ENCODE results near the gene GRAMD4. TPM values are rescaled to one million over a fixed set of nuclear protein-coding genes. Genes with fewer than 3 reads are reported as not detected.

The GRAMD4 gene
- total RNA-seq, 2 donors from 2014 or later = 38.0 to 43.3 TPM

GRCh38 chr22:46605117-46605516 is 15.1 kb upstream of the GRAMD4 start:
- Histone ChIP-seq H3K9me3 (ENCODE audit: control insufficient read depth, low read length) (no peaks in the 10 kb centered on the region), H3K4me1 (ENCODE audit: control insufficient read depth, insufficient read depth, low read length) (no peaks in the 10 kb centered on the region), H3K27ac (ENCODE audit: low read depth, low read length) (no peak overlapping the region), H3K4me3 (ENCODE audit: low read length) (no peak overlapping the region), H3K9ac (ENCODE audit: extremely low read depth, low read length, poor library complexity, severe bottlenecking) (no peak overlapping the region), H3K27me3 (ENCODE audit: control insufficient read depth, insufficient read depth, low read length, poor library complexity, severe bottlenecking) (no peaks in the 10 kb centered on the region), H3K36me3 (ENCODE audit: control insufficient read depth, insufficient read depth, low read length) (no peaks in the 10 kb centered on the region)
- Mint-ChIP-seq H3K27me3 (ENCODE audit: insufficient read depth) (no peaks in the 10 kb centered on the region), H3K27ac (no peak overlapping the region), H3K9me3 (peaks cover 5% of the 10 kb centered on the region), H3K4me1 (peaks cover 11% of the 10 kb centered on the region), H3K36me3 (ENCODE audit: low read depth) (peaks cover 3% of the 10 kb centered on the region), H3K4me3 (no peak overlapping the region)
- WGBS, 2 experiments (ENCODE audit: insufficient coverage in 1 of 2, insufficient read length in 1 of 2) = 91 to 96% methylated on average over 5 of the region's 6 CpGs
- TF ChIP-seq, protein P1, sequence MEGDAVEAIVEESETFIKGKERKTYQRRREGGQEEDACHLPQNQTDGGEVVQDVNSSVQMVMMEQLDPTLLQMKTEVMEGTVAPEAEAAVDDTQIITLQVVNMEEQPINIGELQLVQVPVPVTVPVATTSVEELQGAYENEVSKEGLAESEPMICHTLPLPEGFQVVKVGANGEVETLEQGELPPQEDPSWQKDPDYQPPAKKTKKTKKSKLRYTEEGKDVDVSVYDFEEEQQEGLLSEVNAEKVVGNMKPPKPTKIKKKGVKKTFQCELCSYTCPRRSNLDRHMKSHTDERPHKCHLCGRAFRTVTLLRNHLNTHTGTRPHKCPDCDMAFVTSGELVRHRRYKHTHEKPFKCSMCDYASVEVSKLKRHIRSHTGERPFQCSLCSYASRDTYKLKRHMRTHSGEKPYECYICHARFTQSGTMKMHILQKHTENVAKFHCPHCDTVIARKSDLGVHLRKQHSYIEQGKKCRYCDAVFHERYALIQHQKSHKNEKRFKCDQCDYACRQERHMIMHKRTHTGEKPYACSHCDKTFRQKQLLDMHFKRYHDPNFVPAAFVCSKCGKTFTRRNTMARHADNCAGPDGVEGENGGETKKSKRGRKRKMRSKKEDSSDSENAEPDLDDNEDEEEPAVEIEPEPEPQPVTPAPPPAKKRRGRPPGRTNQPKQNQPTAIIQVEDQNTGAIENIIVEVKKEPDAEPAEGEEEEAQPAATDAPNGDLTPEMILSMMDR (conservative IDR thresholded peaks at IDR 0.05) = no peak
- DNase-seq = no peak

DNA sequence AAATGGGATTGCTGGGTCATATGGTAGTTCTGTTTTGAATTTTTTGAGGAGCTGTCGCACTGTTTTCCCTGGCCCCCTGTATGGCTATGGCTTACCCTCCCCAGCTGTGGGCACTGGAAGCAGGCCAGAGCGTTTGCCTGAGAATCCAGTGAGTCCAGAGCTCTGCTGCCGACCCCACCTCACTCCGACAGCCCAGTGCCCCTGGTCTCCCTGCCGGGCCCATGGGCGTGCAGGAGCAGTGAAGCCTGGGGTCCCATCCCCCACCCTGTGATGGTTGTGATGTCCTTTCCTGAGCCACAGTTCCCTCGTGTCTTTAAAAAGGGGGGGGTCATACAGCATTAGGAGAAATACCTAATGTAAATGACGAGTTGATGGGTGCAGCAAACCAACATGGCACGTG is 13.3 kb upstream of the GRAMD4 start:
- Mint-ChIP-seq H3K9me3 (peaks cover 5% of the 10 kb centered on the region), H3K36me3 (ENCODE audit: low read depth) (peaks cover 3% of the 10 kb centered on the region), H3K27ac (no peak overlapping the region), H3K27me3 (ENCODE audit: insufficient read depth) (no peaks in the 10 kb centered on the region), H3K4me1 (peaks cover 11% of the 10 kb centered on the region), H3K4me3 (no peak overlapping the region)
- Histone ChIP-seq H3K4me1 (ENCODE audit: control insufficient read depth, insufficient read depth, low read length) (no peaks in the 10 kb centered on the region), H3K9me3 (ENCODE audit: control insufficient read depth, low read length) (no peaks in the 10 kb centered on the region), H3K4me3 (ENCODE audit: low read length) (no peak overlapping the region), H3K36me3 (ENCODE audit: control insufficient read depth, insufficient read depth, low read length) (no peaks in the 10 kb centered on the region), H3K9ac (ENCODE audit: extremely low read depth, low read length, poor library complexity, severe bottlenecking) (no peak overlapping the region), H3K27me3 (ENCODE audit: control insufficient read depth, insufficient read depth, low read length, poor library complexity, severe bottlenecking) (no peaks in the 10 kb centered on the region), H3K27ac (ENCODE audit: low read depth, low read length) (no peak overlapping the region)
- 84 to 85% methylated on average over 7 to 9 of the region's 9 CpGs for WGBS, 2 experiments (ENCODE audit: insufficient coverage in 1 of 2, insufficient read length in 1 of 2)
- TF ChIP-seq, protein P1 (conservative IDR thresholded peaks at IDR 0.05) = no peak
- DNase-seq = no peak

GRCh38 chr22:46607483-46608114 is 12.6 kb upstream of the GRAMD4 start:
- Histone ChIP-seq H3K4me1 (ENCODE audit: control insufficient read depth, insufficient read depth, low read length) (no peaks in the 10 kb centered on the region), H3K27ac (ENCODE audit: low read depth, low read length) (no peak overlapping the region), H3K4me3 (ENCODE audit: low read length) (no peak overlapping the region), H3K27me3 (ENCODE audit: control insufficient read depth, insufficient read depth, low read length, poor library complexity, severe bottlenecking) (no peaks in the 10 kb centered on the region), H3K9ac (ENCODE audit: extremely low read depth, low read length, poor library complexity, severe bottlenecking) (no peak overlapping the region), H3K9me3 (ENCODE audit: control insufficient read depth, low read length) (no peaks in the 10 kb centered on the region), H3K36me3 (ENCODE audit: control insufficient read depth, insufficient read depth, low read length) (no peaks in the 10 kb centered on the region)
- DNase-seq = no peak
- H3K9me3 Mint-ChIP-seq = peaks cover 5% of the 10 kb centered on the region
- H3K4me1 Mint-ChIP-seq = peaks cover 11% of the 10 kb centered on the region
- no peak overlapping the region for H3K4me3 Mint-ChIP-seq
- no peaks in the 10 kb centered on the region for H3K27me3 Mint-ChIP-seq (ENCODE audit: insufficient read depth)
- H3K27ac Mint-ChIP-seq = no peak overlapping the region
- TF ChIP-seq, protein P1 (conservative IDR thresholded peaks at IDR 0.05) = no peak
- WGBS, 2 experiments (ENCODE audit: insufficient coverage in 1 of 2, insufficient read length in 1 of 2) = 91 to 92% methylated on average over 22 to 27 of the region's 27 CpGs
- peaks cover 3% of the 10 kb centered on the region for H3K36me3 Mint-ChIP-seq (ENCODE audit: low read depth)
